ENCODE measurements around the gene TESK2. TPM values are rescaled to one million over a fixed set of nuclear protein-coding genes. Genes with fewer than 3 reads are reported as not detected.
A peak's percentile ranks its signal among the peaks of the same experiment; 100 is the strongest.
"Not testable (repeated sequence)": the region's sequence is repeated elsewhere in the genome, so short reads cannot be mapped to it uniquely, and the experiment has no call there.

The TESK2 gene
- total RNA-seq: 1.0 and 1.6 TPM in 2 replicates

- DNase-seq (ENCODE audit: low read depth): peak; percentile 100
These were observed at the start of gene TESK2 for GRCh38 chr1:45490626-45491486. TSS of gene TESK2 (minus strand) at chr1:45491163. CDS start at chr1:45457785, 33,378 bp downstream.

- no peak for DNase-seq (ENCODE audit: low read depth)
These were observed 45.9 kb upstream of the TESK2 start for GRCh38 chr1:45536886-45537285.

GRCh38 chr1:45535988-45536766, 45.2 kb upstream of the TESK2 start:
- no peak for DNase-seq (ENCODE audit: low read depth)

- no peak for DNase-seq (ENCODE audit: low read depth)
These were observed 40.9 kb upstream of the TESK2 start for GRCh38 chr1:45531873-45532272.

GRCh38 chr1:45530632-45531135, 39.7 kb upstream of the TESK2 start:
- no peak for DNase-seq (ENCODE audit: low read depth)

GRCh38 chr1:45526135-45526644, 35.2 kb upstream of the TESK2 start:
- DNase-seq (ENCODE audit: low read depth): no peak

- DNase-seq (ENCODE audit: low read depth): not testable (repeated sequence)
These were observed 33.0 kb upstream of the TESK2 start for GRCh38 chr1:45523975-45524374.

- not testable (repeated sequence) for DNase-seq (ENCODE audit: low read depth)
These were observed 32.6 kb upstream of the TESK2 start for GRCh38 chr1:45523516-45523915.

- DNase-seq (ENCODE audit: low read depth): peak; percentile 90
These were observed 31.6 kb upstream of the TESK2 start for GRCh38 chr1:45522324-45523104.

- peak; percentile 85 for DNase-seq (ENCODE audit: low read depth)
These were observed 30.7 kb upstream of the TESK2 start, which contains the start of gene PRDX1 for GRCh38 chr1:45521413-45522323. TSS of gene PRDX1 (minus strand) at chr1:45521884. CDS start at chr1:45519043, 2,841 bp downstream.

GRCh38 chr1:45519774-45520173, 28.8 kb upstream of the TESK2 start:
- not testable (repeated sequence) for DNase-seq (ENCODE audit: low read depth)

GRCh38 chr1:45518910-45519309, 27.9 kb upstream of the TESK2 start:
- DNase-seq (ENCODE audit: low read depth): no peak

- DNase-seq (ENCODE audit: low read depth): not testable (repeated sequence)
These were observed 27.4 kb upstream of the TESK2 start for GRCh38 chr1:45518366-45518765.

- DNase-seq (ENCODE audit: low read depth): no peak
These were observed 25.5 kb upstream of the TESK2 start for GRCh38 chr1:45516465-45516864.

GRCh38 chr1:45516036-45516435, 25.1 kb upstream of the TESK2 start:
- DNase-seq (ENCODE audit: low read depth): no peak

- peak; percentile 33 for DNase-seq (ENCODE audit: low read depth)
These were observed 22.7 kb upstream of the TESK2 start for GRCh38 chr1:45513532-45514260.

GRCh38 chr1:45512641-45513054, 21.7 kb upstream of the TESK2 start:
- DNase-seq (ENCODE audit: low read depth): peak; percentile 70

GRCh38 chr1:45510972-45511527, 20.1 kb upstream of the TESK2 start:
- DNase-seq (ENCODE audit: low read depth): no peak

Measured in renal cortical epithelial cell (primary cell).